ENCODE measurements around the gene TMEM41B. TPM values are rescaled to one million over a fixed set of nuclear protein-coding genes. Genes with fewer than 3 reads are reported as not detected.
"Not testable (repeated sequence)": the region's sequence is repeated elsewhere in the genome, so short reads cannot be mapped to it uniquely, and the experiment has no call there.

The TMEM41B gene
- total RNA-seq, 1 donor from 2014 or later = 71.6 TPM

GRCh38 chr11:9254416-9254815 lies 60.0 kb downstream of the TMEM41B start:
- H3K36me3 ChIP-seq = no peaks in the 10 kb centered on the region
- no peak for TF ChIP-seq CTCF (IDR thresholded peaks at IDR 0.05)
- ATAC-seq (no peak), DNase-seq (no peak)
- no peaks in the 10 kb centered on the region for H3K9me3 ChIP-seq
- H3K4me1 ChIP-seq = peaks cover 11% of the 10 kb centered on the region
- no peak overlapping the region for H3K4me3 ChIP-seq
- intact Hi-C loops (cut with DNase I) = no loop called here
- no peaks in the 10 kb centered on the region for H3K27me3 ChIP-seq
- H3K27ac ChIP-seq = no peak overlapping the region

GRCh38 chr11:9253086-9253485 lies 61.3 kb downstream of the TMEM41B start:
- no peaks in the 10 kb centered on the region for H3K36me3 ChIP-seq
- no peak overlapping the region for H3K27ac ChIP-seq
- H3K9me3 ChIP-seq = no peaks in the 10 kb centered on the region
- no peak for DNase-seq
- H3K4me3 ChIP-seq = no peak overlapping the region
- no peak for TF ChIP-seq CTCF (IDR thresholded peaks at IDR 0.05)
- intact Hi-C loops (cut with DNase I) = no loop called here
- no peaks in the 10 kb centered on the region for H3K27me3 ChIP-seq
- no peak for ATAC-seq
- H3K4me1 ChIP-seq = peaks cover 11% of the 10 kb centered on the region

- TF ChIP-seq CTCF (IDR thresholded peaks at IDR 0.05) = no peak
- H3K4me3 ChIP-seq = no peak overlapping the region
- no peaks in the 10 kb centered on the region for H3K27me3 ChIP-seq
- no peak overlapping the region for H3K27ac ChIP-seq
- peaks cover 11% of the 10 kb centered on the region for H3K4me1 ChIP-seq
- ATAC-seq = no peak
- DNase-seq = no peak
- H3K9me3 ChIP-seq = no peaks in the 10 kb centered on the region
- intact Hi-C loops (cut with DNase I) = no loop called here
- no peaks in the 10 kb centered on the region for H3K36me3 ChIP-seq
Observed at GRCh38 chr11:9251311-9251710, 63.1 kb downstream of the TMEM41B start.

- H3K36me3 ChIP-seq = no peaks in the 10 kb centered on the region
- ATAC-seq = no peak
- no peak for TF ChIP-seq CTCF (IDR thresholded peaks at IDR 0.05)
- H3K27me3 ChIP-seq = no peaks in the 10 kb centered on the region
- no peak for DNase-seq
- no peaks in the 10 kb centered on the region for H3K9me3 ChIP-seq
- H3K27ac ChIP-seq = no peak overlapping the region
- H3K4me1 ChIP-seq = peaks cover 11% of the 10 kb centered on the region
- intact Hi-C loops (cut with DNase I) = no loop called here
- no peak overlapping the region for H3K4me3 ChIP-seq
Observed at GRCh38 chr11:9250139-9250582, 64.2 kb downstream of the TMEM41B start.

- intact Hi-C loops (cut with DNase I) = no loop called here
- Histone ChIP-seq H3K36me3 (no peaks in the 10 kb centered on the region), H3K4me3 (no peak overlapping the region), H3K27me3 (no peaks in the 10 kb centered on the region), H3K9me3 (no peaks in the 10 kb centered on the region), H3K27ac (no peak overlapping the region), H3K4me1 (peaks cover 11% of the 10 kb centered on the region)
- no peak for TF ChIP-seq CTCF (IDR thresholded peaks at IDR 0.05)
- ATAC-seq = no peak
- DNase-seq = no peak
Observed at GRCh38 chr11:9249252-9249651, 65.1 kb downstream of the TMEM41B start.

- Histone ChIP-seq H3K9me3 (no peaks in the 10 kb centered on the region), H3K4me3 (no peak overlapping the region), H3K36me3 (no peaks in the 10 kb centered on the region), H3K27ac (no peak overlapping the region), H3K4me1 (peaks cover 8% of the 10 kb centered on the region), H3K27me3 (no peaks in the 10 kb centered on the region)
- intact Hi-C loops (cut with DNase I) = no loop called here
- no peak for TF ChIP-seq CTCF (IDR thresholded peaks at IDR 0.05)
- DNase-seq (no peak), ATAC-seq (no peak)
Observed at GRCh38 chr11:9247863-9248262, 66.5 kb downstream of the TMEM41B start.

GRCh38 chr11:9236242-9236641 lies 78.2 kb downstream of the TMEM41B start:
- H3K27me3 ChIP-seq; ATAC-seq; DNase-seq; H3K4me3 ChIP-seq; H3K27ac ChIP-seq; H3K9me3 ChIP-seq; H3K36me3 ChIP-seq; intact Hi-C loops (cut with DNase I): not testable (repeated sequence)
- H3K4me1 ChIP-seq = peaks cover 12% of the 10 kb centered on the region
